Breast epithelium (tissue), 4 donors: ENCODE data around the gene DMXL2. TPM values are rescaled to one million over a fixed set of nuclear protein-coding genes. Genes with fewer than 3 reads are reported as not detected.
A peak's percentile ranks its signal among the peaks of the same experiment; 100 is the strongest.

Source experiments
- DNase-seq, 2 donors: peaks; one replicate each; pipeline ENCODE4 v3.0.0-alpha.2; 2019; ENCODE audit warnings: low spot score in 2 of 2
- H3K27ac ChIP-seq, 2 donors: fragments of 200-600 bp; sonication (generic) in 1 of 2; one replicate each; pipeline ENCODE4 v1.5.1; 2016 to 2019; ENCODE audit warnings: mild to moderate bottlenecking in 1 of 2
- H3K27me3 ChIP-seq, 2 donors: fragments of 200-600 bp; sonication (generic) in 1 of 2; one replicate each; pipeline versions ENCODE4 v1.5.1 to v1.6.0; 2017 to 2019; ENCODE audit warnings: control low read depth in 1 of 2, mild to moderate bottlenecking in 1 of 2
- H3K36me3 ChIP-seq: fragments of 200-600 bp; one replicate; pipeline ENCODE4 v1.5.1; 2019
- H3K4me1 ChIP-seq, 2 donors: fragments of 200-600 bp; sonication (generic); one replicate each; pipeline ENCODE4 v1.5.1; 2016 to 2019; ENCODE audit warnings: control low read depth in 1 of 2
- H3K4me3 ChIP-seq, 3 donors: fragments of 200-600 bp; sonication (generic); 1 replicate in 2 of 3; 2 replicates in 1 of 3; pipeline ENCODE4 v1.5.1; 2016 to 2019; ENCODE audit warnings: mild to moderate bottlenecking in 3 of 3, moderate library complexity in 2 of 3
- H3K9me3 ChIP-seq, 2 donors: fragments of 200-600 bp; sonication (generic) in 1 of 2; one replicate each; pipeline ENCODE4 v1.5.1; 2016 to 2019; ENCODE audit warnings: control low read depth in 1 of 2
- POLR2A ChIP-seq: fragments of 450-650 bp; IDR thresholded peaks from one replicate; pipeline ENCODE4 v1.6.1; 2016; ENCODE audit warnings: antibody characterized with exemption, mild to moderate bottlenecking, moderate library complexity
- POLR2AphosphoS5 ChIP-seq, 3 donors: sonication (generic); formaldehyde crosslinking; IDR thresholded peaks; one replicate each; pipeline ENCODE4 v1.6.1; 2017; ENCODE audit warnings: antibody characterized with exemption in 3 of 3
- intact Hi-C: fragments of 100-400 bp; cut with DNase I; formaldehyde crosslinking; loops from one replicate; pipeline ENCODE4 v1.15.1; 2023; ENCODE audit warnings: low total_unique reads
- total RNA-seq, 3 donors: library from RNA; depleted of rRNA; stranded (reverse); fragments of >200 nt; gene quantifications; one replicate each; pipeline ENCODE4 v1.1.0, GENCODE V29; 2016
- TF ChIP-seq, protein P1 (sequence below), 3 donors: fragments of 450-650 bp; IDR thresholded peaks; one replicate each; pipeline ENCODE4 v1.5.1; 2016 to 2017; ENCODE audit warnings: antibody characterized with exemption in 3 of 3, mild to moderate bottlenecking in 3 of 3, moderate library complexity in 3 of 3

The DMXL2 gene, protein sequence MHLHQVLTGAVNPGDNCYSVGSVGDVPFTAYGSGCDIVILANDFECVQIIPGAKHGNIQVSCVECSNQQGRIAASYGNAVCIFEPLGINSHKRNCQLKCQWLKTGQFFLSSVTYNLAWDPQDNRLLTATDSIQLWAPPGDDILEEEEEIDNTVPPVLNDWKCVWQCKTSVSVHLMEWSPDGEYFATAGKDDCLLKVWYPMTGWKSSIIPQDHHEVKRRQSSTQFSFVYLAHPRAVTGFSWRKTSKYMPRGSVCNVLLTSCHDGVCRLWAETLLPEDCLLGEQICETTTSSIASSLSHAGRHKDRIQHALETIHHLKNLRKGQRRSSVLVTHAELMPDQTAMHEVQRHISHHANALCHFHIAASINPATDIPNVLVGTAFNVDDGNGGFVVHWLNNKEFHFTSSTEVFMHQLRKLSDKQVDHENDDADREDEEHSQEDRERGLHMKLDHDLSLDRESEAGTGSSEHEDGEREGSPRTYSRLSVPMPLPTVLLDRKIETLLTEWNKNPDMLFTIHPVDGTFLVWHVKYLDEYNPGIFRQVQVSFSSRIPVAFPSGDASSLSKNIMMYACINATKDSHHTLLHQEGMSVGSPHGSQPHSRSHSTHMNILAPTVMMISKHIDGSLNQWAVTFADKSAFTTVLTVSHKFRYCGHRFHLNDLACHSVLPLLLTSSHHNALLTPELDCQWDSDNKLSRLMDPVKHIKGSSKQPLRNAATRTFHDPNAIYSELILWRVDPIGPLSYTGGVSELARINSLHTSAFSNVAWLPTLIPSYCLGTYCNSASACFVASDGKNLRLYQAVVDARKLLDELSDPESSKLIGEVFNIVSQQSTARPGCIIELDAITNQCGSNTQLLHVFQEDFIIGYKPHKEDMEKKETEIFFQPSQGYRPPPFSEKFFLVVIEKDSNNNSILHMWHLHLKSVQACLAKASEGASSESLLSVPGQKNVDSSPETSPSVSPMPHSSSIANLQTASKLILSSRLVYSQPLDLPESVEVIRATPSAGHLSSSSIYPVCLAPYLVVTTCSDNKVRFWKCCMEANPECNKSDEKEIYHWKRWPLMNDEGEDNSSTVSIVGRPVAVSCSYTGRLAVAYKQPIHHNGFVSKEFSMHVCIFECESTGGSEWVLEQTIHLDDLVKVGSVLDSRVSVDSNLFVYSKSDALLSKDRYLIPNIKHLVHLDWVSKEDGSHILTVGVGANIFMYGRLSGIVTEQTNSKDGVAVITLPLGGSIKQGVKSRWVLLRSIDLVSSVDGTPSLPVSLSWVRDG (N-terminal part only)
- total RNA-seq, result 10 to 100 TPM; 28.5 to 73.9 (median 36.4) TPM

- intact Hi-C loops, result no loop called here
- H3K27ac ChIP-seq, result peak within 1 kb of the TSS; percentile 50 to 71
- peak; percentile 18 to 70 for DNase-seq
These were observed at the start of gene DMXL2 for GRCh38 chr15:51622604-51623370. DMXL2 (minus strand) TSS chr15:51622771; CDS start chr15:51622545, 226 bp downstream.

DNA sequence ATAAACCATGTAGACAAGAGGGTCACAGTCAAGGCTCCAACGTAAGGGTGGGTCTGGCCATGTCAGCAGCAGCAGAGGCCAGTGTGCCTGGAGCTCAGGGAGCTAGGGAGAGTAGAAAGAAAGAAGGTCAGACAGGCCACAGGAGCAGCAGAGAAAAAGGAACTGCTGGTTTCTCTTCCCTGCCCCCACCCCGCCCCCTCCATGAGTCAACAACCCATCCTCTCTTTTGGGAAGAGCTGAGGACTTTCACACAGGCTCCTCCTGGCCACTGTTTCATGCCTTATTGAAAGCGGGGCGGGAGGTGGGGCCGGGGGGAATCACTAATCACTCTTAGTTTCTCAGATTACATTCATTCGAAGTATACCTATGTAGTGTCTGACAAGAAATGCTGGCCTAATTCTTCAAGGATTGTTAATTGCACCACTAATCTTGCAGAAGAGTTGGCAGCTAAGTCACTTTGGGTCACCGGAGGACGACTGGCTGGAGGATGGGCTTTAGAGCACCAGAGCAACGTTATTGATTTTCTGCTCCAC is 49.6 kb upstream of the DMXL2 start:
- H3K36me3 ChIP-seq, result no peaks in the 10 kb centered on the region
- H3K9me3 ChIP-seq, result no peaks in the 10 kb centered on the region
- DNase-seq, result no peak
- H3K27me3 ChIP-seq, result peaks cover 0 to 8% of the 10 kb centered on the region in 2 donors
- H3K4me3 ChIP-seq, result no peak overlapping the region
- TF ChIP-seq POLR2AphosphoS5 (IDR thresholded peaks at IDR 0.05) (no peak), POLR2A (no peak)
- TF ChIP-seq, protein P1, sequence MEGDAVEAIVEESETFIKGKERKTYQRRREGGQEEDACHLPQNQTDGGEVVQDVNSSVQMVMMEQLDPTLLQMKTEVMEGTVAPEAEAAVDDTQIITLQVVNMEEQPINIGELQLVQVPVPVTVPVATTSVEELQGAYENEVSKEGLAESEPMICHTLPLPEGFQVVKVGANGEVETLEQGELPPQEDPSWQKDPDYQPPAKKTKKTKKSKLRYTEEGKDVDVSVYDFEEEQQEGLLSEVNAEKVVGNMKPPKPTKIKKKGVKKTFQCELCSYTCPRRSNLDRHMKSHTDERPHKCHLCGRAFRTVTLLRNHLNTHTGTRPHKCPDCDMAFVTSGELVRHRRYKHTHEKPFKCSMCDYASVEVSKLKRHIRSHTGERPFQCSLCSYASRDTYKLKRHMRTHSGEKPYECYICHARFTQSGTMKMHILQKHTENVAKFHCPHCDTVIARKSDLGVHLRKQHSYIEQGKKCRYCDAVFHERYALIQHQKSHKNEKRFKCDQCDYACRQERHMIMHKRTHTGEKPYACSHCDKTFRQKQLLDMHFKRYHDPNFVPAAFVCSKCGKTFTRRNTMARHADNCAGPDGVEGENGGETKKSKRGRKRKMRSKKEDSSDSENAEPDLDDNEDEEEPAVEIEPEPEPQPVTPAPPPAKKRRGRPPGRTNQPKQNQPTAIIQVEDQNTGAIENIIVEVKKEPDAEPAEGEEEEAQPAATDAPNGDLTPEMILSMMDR (IDR thresholded peaks at IDR 0.05), result no peak
- no peak overlapping the region for H3K27ac ChIP-seq
- intact Hi-C loops, result no loop called here
- no peaks in the 10 kb centered on the region for H3K4me1 ChIP-seq

More at GRCh38 chr15:51622604-51623370, at the start of gene DMXL2:
- no peaks in the 10 kb centered on the region for H3K36me3 ChIP-seq
- no peaks in the 10 kb centered on the region for H3K27me3 ChIP-seq
- H3K4me1 ChIP-seq, result no peaks in the 10 kb centered on the region
- no peaks in the 10 kb centered on the region for H3K9me3 ChIP-seq
- H3K4me3 ChIP-seq, result peak within 1 kb of the TSS; percentile 81 to 98 (median 89)
- TF ChIP-seq POLR2A (no peak), POLR2AphosphoS5 (IDR thresholded peaks at IDR 0.05) (no peak)
- TF ChIP-seq, protein P1 (IDR thresholded peaks at IDR 0.05), result no peak

DNA sequence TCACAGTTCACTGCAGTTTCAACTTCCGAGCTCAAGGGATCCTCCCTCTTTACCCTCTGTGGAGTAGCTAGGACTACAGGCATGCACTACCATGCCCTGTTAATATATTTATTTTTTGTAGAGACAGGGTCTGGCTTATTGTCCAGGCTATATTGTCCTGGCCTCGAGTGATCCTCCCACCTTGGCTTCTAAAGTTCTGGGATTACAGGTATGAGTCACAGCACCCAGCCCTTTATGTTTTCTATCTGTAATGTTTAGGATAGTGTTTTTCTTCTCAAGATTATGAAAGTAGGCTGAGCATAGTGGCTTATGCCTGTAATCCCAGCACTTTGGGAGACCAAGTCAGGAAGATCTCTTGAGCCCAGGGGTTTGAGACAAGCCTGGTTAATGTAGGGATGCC is 46.8 kb upstream of the DMXL2 start:
- intact Hi-C loops, result no loop called here

GRCh38 chr15:51668446-51668845 is 45.9 kb upstream of the DMXL2 start:
- no peaks in the 10 kb centered on the region for H3K36me3 ChIP-seq
- no peak overlapping the region for H3K27ac ChIP-seq
- no peak overlapping the region for H3K4me3 ChIP-seq
- DNase-seq, result no peak
- no peak for TF ChIP-seq POLR2A
- TF ChIP-seq POLR2AphosphoS5 (IDR thresholded peaks at IDR 0.05), result no peak
- TF ChIP-seq, protein P1 (IDR thresholded peaks at IDR 0.05), result no peak
- intact Hi-C loops, result no loop called here
- H3K9me3 ChIP-seq, result no peaks in the 10 kb centered on the region
- peaks cover 0 to 8% of the 10 kb centered on the region in 2 donors for H3K27me3 ChIP-seq
- no peaks in the 10 kb centered on the region for H3K4me1 ChIP-seq

More for the DNA sequence above, 46.8 kb upstream of the DMXL2 start:
- Histone ChIP-seq H3K4me1 (no peaks in the 10 kb centered on the region), H3K36me3 (no peaks in the 10 kb centered on the region), H3K4me3 (no peak overlapping the region), H3K9me3 (no peaks in the 10 kb centered on the region), H3K27ac (no peak overlapping the region), H3K27me3 (peaks cover 0 to 8% of the 10 kb centered on the region in 2 donors)
- DNase-seq, result no peak
- TF ChIP-seq, protein P1 (IDR thresholded peaks at IDR 0.05), result no peak
- no peak for TF ChIP-seq POLR2AphosphoS5 (IDR thresholded peaks at IDR 0.05)
- no peak for TF ChIP-seq POLR2A
